Spleen (tissue), 7 donors: Measurements from ENCODE around the gene HARS2.
"Not testable (repeated sequence)": the region's sequence is repeated elsewhere in the genome, so short reads cannot be mapped to it uniquely, and the experiment has no call there.

ENCODE experiments used
- POLR2A ChIP-seq, 3 donors: fragments of 450-650 bp; IDR thresholded peaks; one replicate each; pipeline ENCODE4 v1.5.1; 2017; ENCODE audit warnings: antibody characterized with exemption in 3 of 3, mild to moderate bottlenecking in 1 of 3
- TF ChIP-seq, protein P1 (sequence below), 11 experiments: fragments of 200-600 bp in 7 of 11; fragments of 450-650 bp in 4 of 11; sonication (generic) in 4 of 11; IDR thresholded peaks in 8 of 11; conservative IDR thresholded peaks in 3 of 11; 1 replicate in 7 of 11; 2 replicates in 4 of 11; pipeline versions ENCODE4 v1.4.0 to v1.8.0; 2016 to 2021; ENCODE audit warnings: antibody characterized with exemption in 11 of 11, inconsistent platforms in 4 of 11, mild to moderate bottlenecking in 1 of 11
- donor health status: DM: no; HTN: no; CAD: no; lungs with moderate emphysema.
- donor health status: DM: no; HTN: no; CAD: no.
- donor health status: DM: no; HTN: no; CAD: no.

- TF ChIP-seq, protein P1, sequence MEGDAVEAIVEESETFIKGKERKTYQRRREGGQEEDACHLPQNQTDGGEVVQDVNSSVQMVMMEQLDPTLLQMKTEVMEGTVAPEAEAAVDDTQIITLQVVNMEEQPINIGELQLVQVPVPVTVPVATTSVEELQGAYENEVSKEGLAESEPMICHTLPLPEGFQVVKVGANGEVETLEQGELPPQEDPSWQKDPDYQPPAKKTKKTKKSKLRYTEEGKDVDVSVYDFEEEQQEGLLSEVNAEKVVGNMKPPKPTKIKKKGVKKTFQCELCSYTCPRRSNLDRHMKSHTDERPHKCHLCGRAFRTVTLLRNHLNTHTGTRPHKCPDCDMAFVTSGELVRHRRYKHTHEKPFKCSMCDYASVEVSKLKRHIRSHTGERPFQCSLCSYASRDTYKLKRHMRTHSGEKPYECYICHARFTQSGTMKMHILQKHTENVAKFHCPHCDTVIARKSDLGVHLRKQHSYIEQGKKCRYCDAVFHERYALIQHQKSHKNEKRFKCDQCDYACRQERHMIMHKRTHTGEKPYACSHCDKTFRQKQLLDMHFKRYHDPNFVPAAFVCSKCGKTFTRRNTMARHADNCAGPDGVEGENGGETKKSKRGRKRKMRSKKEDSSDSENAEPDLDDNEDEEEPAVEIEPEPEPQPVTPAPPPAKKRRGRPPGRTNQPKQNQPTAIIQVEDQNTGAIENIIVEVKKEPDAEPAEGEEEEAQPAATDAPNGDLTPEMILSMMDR (IDR thresholded peaks at IDR 0.05 in 8 of 11, conservative IDR thresholded peaks at IDR 0.05 in 3 of 11), result not testable (repeated sequence)
- TF ChIP-seq POLR2A (IDR thresholded peaks at IDR 0.05), result not testable (repeated sequence)
Measured at GRCh38 chr5:140660371-140660770, 30.9 kb upstream of the HARS2 start.
